ENCODE data around the gene TGDS. TPM values are rescaled to one million over a fixed set of nuclear protein-coding genes. Genes with fewer than 3 reads are reported as not detected.
A peak's percentile ranks its signal among the peaks of the same experiment; 100 is the strongest.
"Not testable (repeated sequence)": the region's sequence is repeated elsewhere in the genome, so short reads cannot be mapped to it uniquely, and the experiment has no call there.

TGDS gene
- total RNA-seq (2014; rRNA removed; shearing (Covaris generic)): 15.1 and 23.8 TPM in 2 replicates

GRCh38 chr13:94595950-94596574, at the start of gene TGDS:
Gene TGDS (minus strand): TSS chr13:94596152. CDS start chr13:94596136, 16 bp downstream.
- DNase-seq (ENCODE audit: low spot score): peak; percentile 90

DNA sequence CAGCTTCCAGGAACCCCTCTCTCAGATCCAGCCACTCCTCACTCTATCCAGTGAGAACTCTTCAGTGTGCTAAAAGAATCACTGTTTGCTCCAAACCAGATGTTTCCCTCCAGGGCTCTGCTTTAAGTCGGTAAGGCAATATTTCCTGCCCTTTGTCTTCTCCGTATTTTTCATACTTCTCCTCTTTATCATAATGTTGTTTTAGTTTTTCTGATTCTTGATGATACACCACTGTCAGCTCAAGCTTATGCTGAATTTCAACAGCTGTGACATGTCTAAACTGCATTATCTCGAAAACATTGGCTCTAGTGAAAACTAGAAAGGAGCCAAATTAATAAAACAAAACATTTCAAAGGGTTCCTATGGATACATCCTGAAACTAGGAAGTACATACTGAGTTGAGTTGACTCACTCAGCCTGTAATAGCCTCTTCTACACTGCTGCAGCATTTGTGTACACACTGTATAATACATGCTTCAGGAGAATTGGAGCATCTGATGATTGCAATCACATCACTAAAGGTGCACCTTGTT, 45.5 kb upstream of the TGDS start:
- DNase-seq (ENCODE audit: low spot score): no peak

DNA sequence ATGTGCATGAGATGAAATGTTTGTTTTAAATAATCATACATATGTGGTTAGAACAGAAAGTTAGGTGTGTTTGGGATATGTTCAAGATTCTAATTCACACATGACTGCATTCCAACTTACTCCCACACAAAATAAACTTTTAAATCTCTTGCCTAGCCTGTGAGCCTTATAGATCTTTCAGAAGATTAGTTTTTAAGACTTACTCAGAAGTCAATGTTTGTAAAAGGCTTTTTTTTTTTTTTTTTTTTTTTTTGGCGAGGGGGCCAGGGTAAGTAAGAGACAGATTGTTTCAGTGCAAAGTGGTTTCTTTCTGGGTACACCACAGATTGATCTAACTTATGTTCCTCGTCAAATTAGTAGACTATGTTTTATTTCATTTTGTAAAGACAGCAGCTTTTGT, 44.8 kb upstream of the TGDS start:
- no peak for DNase-seq (ENCODE audit: low spot score)

DNA sequence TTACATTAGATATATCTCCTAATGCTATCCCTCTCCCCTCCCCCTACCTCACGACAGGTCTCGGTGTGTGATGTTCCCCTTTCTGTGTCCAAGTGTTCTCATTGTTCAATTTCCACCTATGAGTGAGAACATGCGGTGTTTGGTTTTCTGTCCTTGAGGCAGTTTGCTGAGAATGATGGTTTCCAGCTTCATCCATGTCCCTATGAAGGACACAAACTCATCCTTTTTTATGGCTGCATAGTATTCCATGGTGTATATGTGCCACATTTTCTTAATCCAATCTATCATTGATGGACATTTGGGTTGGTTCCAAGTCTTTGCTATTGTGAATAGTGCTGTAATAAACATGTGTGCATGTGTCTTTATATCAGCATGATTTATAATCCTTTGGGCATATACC, 41.7 kb upstream of the TGDS start:
- not testable (repeated sequence) for DNase-seq (ENCODE audit: low spot score)

DNA sequence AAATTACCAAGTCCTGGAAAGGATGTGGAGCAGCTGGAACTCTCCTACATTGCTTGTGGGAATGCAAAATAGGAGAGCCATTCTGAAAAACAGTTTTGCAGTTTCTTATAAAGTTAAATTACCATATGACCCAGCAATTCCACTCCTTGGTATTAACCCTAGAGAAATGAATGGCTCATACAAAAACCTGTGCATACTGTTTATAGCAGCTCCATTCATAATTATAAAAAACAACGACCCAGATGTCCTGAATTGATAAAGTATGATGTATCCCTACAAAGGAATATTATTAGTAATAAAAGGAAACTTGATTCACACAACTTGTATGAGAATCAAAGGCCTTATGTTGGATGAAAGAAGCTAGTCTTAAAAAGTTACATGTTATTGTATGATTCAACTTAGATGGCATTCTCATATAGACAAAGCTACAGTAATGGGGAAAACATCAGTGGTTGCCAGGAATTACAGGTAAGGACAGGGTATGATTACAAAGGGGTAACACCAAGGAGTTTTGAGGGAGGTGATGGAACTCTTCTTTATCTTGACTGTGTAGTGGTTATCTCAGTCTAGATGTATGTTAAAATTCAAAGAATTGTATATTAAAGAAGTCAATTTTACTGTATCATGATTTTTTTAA, 41.1 kb upstream of the TGDS start:
- no peak for DNase-seq (ENCODE audit: low spot score)

- peak; percentile 36 for DNase-seq (ENCODE audit: low spot score)
Observed at GRCh38 chr13:94636096-94636495, 40.1 kb upstream of the TGDS start.

DNA sequence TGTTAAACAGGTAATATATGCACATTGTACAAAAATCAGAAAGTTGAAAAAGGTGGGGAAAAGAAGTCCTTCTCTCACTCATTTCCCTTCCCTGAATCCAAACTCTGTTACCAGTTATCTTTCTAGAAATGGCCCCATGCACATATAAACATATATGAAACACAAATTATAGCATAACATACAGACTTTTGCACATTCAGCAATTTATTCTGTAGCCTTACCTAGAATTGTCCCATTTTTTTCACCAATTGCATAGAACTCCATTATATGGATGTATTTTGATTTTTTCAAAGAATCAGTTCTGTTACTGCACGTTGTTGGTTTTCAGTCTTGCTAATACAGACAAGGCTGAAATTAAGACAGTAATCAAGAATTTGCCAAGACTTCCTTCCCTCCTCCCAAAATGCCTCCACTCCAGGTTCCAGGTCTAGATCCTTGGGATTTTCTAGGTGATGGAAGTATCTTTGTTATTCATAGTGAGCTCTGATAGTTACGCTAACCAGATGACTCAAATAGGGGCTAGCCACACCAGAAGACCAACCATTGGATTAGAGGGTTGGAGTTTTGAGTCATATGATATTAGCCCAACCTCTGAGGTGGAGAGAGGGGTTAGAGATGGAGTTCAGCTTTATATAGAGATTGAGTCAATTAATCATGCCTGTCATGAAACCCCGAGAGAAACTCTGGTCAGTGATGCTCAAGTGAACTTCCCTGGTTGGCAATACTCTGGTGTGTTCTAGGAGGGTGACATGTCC, 36.5 kb upstream of the TGDS start:
- DNase-seq (ENCODE audit: low spot score): no peak

DNA sequence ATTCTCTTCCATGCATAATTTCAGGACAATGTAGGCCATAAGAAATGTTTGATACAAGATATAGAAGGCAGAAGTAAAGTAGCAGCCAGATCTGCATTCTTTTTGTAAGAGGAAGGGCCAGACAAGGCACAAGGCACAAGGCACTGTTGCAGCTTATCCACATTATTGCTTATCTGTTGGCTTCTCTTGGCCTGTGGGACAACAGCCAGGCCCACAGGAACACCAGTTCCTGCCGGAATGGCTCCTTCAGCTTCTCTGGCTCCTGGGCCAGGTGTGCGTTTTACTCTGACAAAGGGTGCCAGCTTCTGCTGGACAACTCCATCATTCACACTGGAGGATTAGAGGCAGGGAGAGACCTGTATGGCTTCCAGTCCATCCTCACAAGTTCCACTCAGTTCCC, 34.9 kb upstream of the TGDS start:
- DNase-seq (ENCODE audit: low spot score): no peak

GRCh38 chr13:94623316-94623715, 27.4 kb upstream of the TGDS start:
- DNase-seq (ENCODE audit: low spot score): no peak

DNA sequence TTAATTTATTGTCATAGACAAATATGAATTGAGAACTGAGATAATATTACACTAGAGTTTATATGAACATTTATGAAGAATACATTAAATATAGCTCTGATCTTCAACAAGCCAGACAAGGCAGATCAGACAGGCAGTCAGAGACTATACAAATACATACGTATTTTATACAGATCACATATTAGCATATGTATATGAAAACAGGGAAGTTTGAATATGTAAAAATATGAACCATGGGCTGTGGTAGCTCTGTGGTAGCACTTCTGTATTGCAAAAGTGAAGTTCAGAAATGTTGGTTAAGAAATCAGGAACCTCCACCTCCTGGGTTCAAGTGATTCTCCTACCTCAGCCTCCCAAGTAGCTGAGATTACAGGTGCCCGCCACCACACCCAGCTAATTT, 26.4 kb upstream of the TGDS start:
- no peak for DNase-seq (ENCODE audit: low spot score)

DNA sequence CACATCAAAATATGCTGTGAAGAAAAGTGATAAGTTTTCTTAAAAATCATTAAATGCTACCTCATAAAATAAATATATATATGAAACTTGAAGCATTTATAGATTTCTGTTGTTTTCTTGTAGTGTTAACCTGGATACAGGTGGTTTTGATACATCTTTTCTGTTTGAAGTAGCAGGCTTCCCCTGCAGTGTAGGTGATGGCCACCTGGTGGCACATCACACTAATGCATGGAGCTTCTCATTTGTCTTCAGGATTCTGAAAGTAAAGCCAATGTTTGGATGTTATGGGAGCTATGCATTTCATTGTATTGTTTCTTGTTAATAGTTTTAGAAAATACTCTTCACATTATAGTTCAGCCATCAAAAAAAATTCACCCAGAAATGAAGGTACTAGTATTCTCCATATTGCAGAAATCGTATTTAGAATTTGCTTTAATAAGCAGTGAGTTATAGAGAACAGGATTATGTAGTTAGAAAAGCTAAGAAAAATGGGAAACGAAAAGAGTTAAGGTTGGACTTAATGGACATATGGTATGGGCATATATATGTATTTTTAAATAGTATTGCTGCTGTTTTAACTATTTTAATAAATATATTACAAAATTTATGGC, 24.4 kb upstream of the TGDS start:
- DNase-seq (ENCODE audit: low spot score): peak; percentile 45

GRCh38 chr13:94617389-94618000, 21.5 kb upstream of the TGDS start:
- no peak for DNase-seq (ENCODE audit: low spot score)

GRCh38 chr13:94613051-94613450, 17.1 kb upstream of the TGDS start:
- no peak for DNase-seq (ENCODE audit: low spot score)

GRCh38 chr13:94612050-94612449, 16.1 kb upstream of the TGDS start:
- DNase-seq (ENCODE audit: low spot score): no peak

- DNase-seq (ENCODE audit: low spot score): no peak
Observed at GRCh38 chr13:94610475-94610874, 14.5 kb upstream of the TGDS start.

- DNase-seq (ENCODE audit: low spot score): no peak
Observed at GRCh38 chr13:94609196-94609595, 13.2 kb upstream of the TGDS start.

- no peak for DNase-seq (ENCODE audit: low spot score)
Observed at GRCh38 chr13:94608586-94608985, 12.6 kb upstream of the TGDS start.

GRCh38 chr13:94607939-94608338, 12.0 kb upstream of the TGDS start:
- DNase-seq (ENCODE audit: low spot score): no peak

DNA sequence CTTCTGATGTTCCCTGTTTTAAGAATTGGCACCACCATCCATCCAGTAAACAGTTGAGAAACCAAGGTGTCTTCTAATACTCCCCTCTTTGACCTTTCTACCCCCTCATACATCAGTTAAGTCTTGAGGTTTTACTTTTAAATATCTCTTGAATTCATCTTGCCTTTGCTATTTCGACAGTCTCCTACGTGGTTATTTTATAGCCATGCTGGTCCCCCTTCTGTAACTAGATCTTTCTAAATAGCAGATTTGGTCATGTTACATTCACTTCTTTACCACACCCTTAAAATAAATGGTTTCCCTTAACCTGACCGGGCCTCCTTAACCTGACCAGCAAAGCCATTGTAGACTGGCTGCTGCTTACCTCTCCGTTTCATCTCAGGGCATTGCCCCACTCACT, 11.1 kb upstream of the TGDS start:
- no peak for DNase-seq (ENCODE audit: low spot score)

GRCh38 chr13:94602467-94602866, 6.5 kb upstream of the TGDS start:
- no peak for DNase-seq (ENCODE audit: low spot score)

- peak; percentile 100 for DNase-seq (ENCODE audit: low spot score)
Observed at GRCh38 chr13:94601446-94602431, 5.8 kb upstream of the TGDS start, which contains the start of gene GPR180. Gene GPR180 (plus strand): TSS chr13:94601857. CDS start chr13:94601928, 71 bp downstream.

Measured in A172 (cell line).